OCI-LY7 (cell line): ENCODE results near the gene SLC17A2.

Experiments used
- EZH2phosphoT487 ChIP-seq: fragments of 200-600 bp; sonication (generic); IDR thresholded peaks from 2 replicates; pipeline ENCODE4 v1.6.1; 2018; ENCODE audit warnings: low read depth, borderline replicate concordance, mild to moderate bottlenecking, mixed run types, antibody characterized with exemption, low read length, moderate library complexity, mixed read lengths
- TF ChIP-seq, protein P1 (sequence below): fragments of 200-600 bp; sonication (generic); conservative IDR thresholded peaks from 2 replicates; pipeline ENCODE4 v1.5.1; 2014; ENCODE audit warnings: mild to moderate bottlenecking, antibody characterized with exemption, low read length, moderate library complexity, mixed read lengths

- TF ChIP-seq, protein P1, sequence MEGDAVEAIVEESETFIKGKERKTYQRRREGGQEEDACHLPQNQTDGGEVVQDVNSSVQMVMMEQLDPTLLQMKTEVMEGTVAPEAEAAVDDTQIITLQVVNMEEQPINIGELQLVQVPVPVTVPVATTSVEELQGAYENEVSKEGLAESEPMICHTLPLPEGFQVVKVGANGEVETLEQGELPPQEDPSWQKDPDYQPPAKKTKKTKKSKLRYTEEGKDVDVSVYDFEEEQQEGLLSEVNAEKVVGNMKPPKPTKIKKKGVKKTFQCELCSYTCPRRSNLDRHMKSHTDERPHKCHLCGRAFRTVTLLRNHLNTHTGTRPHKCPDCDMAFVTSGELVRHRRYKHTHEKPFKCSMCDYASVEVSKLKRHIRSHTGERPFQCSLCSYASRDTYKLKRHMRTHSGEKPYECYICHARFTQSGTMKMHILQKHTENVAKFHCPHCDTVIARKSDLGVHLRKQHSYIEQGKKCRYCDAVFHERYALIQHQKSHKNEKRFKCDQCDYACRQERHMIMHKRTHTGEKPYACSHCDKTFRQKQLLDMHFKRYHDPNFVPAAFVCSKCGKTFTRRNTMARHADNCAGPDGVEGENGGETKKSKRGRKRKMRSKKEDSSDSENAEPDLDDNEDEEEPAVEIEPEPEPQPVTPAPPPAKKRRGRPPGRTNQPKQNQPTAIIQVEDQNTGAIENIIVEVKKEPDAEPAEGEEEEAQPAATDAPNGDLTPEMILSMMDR: no peak
- no peak for TF ChIP-seq EZH2phosphoT487
These were observed 19.2 kb upstream of the SLC17A2 start for GRCh38 chr6:25949695-25950094.
